Transverse colon (tissue), 3 donors: Measurements from ENCODE around the gene IFIT3.

Experiments
- EP300 ChIP-seq: sonication (generic); formaldehyde crosslinking; IDR thresholded peaks from one replicate; pipeline ENCODE4 v1.6.1; 2017; ENCODE audit warnings: antibody characterized with exemption, low read depth
- TF ChIP-seq, protein P1 (sequence below), 5 experiments: fragments of 200-600 bp in 3 of 5; fragments of 450-650 bp in 2 of 5; sonication (generic) in 3 of 5; IDR thresholded peaks; 1 replicate in 2 of 5; 2 replicates in 3 of 5; pipeline ENCODE4 v1.5.1; 2016 to 2017; ENCODE audit warnings: antibody characterized with exemption in 5 of 5, inconsistent platforms in 3 of 5, mild to moderate bottlenecking in 2 of 5, moderate library complexity in 1 of 5

DNA sequence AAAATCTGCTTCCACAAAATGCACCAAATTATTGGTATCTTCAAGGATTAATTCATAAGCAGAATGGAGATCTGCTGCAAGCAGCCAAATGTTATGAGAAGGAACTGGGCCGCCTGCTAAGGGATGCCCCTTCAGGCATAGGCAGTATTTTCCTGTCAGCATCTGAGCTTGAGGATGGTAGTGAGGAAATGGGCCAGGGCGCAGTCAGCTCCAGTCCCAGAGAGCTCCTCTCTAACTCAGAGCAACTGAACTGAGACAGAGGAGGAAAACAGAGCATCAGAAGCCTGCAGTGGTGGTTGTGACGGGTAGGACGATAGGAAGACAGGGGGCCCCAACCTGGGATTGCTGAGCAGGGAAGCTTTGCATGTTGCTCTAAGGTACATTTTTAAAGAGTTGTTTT lies 12.1 kb downstream of the IFIT3 start:
- TF ChIP-seq EP300 = no peak
- TF ChIP-seq, protein P1, sequence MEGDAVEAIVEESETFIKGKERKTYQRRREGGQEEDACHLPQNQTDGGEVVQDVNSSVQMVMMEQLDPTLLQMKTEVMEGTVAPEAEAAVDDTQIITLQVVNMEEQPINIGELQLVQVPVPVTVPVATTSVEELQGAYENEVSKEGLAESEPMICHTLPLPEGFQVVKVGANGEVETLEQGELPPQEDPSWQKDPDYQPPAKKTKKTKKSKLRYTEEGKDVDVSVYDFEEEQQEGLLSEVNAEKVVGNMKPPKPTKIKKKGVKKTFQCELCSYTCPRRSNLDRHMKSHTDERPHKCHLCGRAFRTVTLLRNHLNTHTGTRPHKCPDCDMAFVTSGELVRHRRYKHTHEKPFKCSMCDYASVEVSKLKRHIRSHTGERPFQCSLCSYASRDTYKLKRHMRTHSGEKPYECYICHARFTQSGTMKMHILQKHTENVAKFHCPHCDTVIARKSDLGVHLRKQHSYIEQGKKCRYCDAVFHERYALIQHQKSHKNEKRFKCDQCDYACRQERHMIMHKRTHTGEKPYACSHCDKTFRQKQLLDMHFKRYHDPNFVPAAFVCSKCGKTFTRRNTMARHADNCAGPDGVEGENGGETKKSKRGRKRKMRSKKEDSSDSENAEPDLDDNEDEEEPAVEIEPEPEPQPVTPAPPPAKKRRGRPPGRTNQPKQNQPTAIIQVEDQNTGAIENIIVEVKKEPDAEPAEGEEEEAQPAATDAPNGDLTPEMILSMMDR (IDR thresholded peaks at IDR 0.05) = no peak
